GM21423 (cell line): ENCODE results near the gene C11orf87.

Source experiments
- ATAC-seq: cut with Tn5 transposase; IDR thresholded peaks from one replicate; pipeline ENCODE4 v1.9.1; 2021; ENCODE audit warnings: mild to moderate bottlenecking, moderate library complexity; ENCODE audit not compliant: unreplicated experiment

The C11orf87 gene

DNA sequence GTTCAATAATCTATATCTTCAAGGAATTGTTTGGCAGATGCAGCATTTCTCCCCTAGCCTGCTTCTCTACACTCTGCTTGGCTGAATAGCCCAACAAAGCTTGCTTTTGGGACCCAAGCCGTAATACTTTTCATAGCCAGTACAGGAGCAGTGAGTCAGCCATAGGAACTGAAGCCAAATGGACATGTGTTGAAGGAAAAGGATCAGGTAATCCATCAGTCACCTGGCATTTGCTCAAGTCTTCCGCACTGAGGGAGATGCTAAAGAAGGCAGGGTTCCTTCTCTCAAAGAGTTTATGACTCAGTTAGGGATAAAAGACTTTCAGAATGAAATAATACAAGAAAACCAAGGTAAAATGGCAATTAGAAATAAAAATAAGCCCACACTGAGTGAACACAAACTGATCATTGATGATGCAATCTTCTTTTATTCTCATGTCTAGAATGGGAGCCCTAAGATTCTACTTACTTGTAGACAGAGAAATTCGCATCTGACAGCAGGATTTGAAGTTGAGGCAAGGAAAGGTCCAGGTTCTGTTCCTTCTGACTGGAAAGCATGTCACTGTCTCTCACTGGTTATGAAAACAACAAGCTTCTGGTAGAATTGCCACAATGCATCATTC, 13.2 kb downstream of the C11orf87 start:
- ATAC-seq, result no peak

DNA sequence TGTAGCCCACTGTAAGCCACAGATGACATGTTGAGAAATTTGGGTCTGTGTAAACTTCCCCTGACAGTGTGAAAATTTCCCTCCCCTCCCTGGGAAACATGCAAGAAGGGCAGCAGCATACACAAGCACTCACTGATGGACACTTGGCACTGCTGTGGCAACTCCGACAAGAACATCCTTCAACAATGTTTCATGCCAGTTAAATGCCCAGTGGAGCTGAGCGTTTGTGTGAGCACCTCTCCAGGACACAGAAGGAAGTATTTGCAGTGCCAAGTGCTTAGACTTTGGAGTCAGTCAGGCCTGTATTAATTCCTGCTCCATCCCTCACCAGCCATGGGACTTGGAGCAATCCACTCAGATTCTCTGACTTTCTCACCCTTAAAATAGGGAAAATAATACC, 17.7 kb downstream of the C11orf87 start:
- ATAC-seq, result no peak

DNA sequence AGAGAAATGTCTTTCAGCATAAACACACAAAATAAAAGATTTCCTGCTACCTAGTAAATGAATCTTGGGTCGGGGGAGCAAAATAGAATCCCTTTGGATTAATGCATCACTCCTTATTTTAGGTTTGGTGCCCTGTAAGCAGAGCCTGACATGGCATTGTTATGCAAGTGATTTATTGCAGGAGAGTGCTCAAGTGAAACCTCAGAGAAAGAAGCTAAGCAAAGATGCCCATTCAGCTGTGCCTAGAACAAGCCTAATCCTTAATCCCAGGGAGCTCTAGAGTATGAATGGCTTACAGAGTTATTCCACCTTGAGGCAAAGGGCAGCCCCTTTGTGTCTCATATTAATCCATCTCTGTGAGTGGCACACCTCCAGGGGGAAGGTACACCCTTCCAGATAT, 21.1 kb downstream of the C11orf87 start:
- no peak for ATAC-seq

DNA sequence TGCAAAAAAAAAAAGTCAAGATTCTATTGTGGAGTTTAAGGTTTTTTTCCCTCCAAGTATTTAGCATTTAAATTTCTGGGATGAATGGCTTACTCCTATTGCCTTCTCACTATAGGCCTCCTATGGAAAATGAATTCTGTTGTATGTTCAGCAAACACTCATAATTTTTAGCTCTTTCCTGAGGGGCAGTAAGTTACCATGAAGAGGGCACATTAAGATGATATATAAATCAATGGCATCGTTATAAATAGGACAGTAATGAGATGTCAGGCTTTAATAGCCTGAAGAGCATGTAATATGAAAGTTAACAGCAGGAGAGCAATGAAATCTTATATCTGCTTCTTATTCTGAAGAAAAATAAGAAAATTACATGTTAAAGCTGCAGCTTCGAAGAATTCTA, 32.9 kb downstream of the C11orf87 start:
- ATAC-seq, result no peak
